OCI-M1 (cell line): Measurements from ENCODE around the gene TEX264.
A peak's percentile ranks its signal among the peaks of the same experiment; 100 is the strongest.

ENCODE experiments used
- DNase-seq: peaks from one replicate; lab custom pipeline; 2025; lab: John Stamatoyannopoulos, UW

TEX264 gene

GRCh38 chr3:51673802-51674654 lies 3.0 kb downstream of the TEX264 start:
- no peak for DNase-seq

DNA sequence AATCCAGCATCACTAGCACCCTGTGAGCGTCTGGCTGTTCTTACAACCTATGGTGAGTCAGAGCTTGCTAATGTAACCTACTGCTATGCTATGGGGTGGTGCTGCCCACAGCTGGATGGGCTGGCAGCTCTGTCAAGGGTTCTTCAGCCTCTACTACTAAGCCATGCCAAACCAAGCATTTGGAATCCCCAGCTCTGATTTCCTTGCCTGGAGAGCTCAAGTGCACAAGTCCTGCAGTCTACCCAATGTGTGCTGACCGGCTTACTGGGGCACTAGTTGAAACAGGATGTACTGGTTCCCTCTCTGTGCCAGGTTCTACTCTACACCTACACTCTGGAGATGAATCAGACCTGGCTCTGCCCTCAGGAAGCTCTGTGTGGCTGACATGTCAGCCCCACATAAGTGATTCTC lies 4.2 kb downstream of the TEX264 start:
- DNase-seq, result no peak

GRCh38 chr3:51676102-51676640 lies 5.1 kb downstream of the TEX264 start:
- no peak for DNase-seq

DNA sequence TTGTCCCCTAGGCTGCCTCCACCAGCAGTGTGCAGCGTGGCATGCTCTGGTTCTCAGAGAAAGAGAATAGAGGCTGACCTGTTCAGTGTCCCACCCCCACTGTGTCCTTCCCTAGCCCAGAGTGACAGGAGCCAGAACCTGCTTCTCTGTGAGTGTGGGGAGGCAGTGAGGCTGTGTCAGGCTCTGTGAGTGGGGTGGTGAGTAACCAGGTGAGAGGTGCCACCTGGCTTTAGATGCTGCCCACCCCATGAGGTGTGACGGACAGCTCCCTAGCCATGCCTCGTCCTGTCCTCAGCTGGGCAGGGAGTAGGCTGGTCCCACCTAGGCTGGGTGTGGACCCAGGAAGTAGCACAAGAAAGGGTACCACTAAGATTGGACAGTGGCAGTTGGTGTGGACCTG lies 6.3 kb downstream of the TEX264 start:
- no peak for DNase-seq

DNA sequence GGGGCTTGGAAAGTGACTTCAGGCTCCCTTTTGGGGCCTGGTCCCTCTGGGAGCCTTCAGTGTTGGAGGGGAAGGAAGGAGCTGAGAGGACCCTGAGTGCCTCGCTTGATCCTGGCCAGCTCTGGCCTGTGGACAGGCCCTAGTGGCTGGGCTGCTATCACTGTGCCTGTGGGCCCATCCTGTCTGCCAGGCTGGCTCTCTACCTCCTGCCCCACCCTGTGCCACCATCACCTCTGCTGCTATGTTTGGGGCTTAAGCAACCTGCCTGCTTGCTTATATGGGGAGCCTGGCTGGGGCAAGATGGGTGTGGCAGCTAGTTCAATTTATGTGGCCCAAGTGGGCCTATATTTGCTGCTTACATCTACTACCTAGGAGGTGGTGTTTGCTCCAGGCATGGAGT lies 7.1 kb downstream of the TEX264 start:
- no peak for DNase-seq

DNA sequence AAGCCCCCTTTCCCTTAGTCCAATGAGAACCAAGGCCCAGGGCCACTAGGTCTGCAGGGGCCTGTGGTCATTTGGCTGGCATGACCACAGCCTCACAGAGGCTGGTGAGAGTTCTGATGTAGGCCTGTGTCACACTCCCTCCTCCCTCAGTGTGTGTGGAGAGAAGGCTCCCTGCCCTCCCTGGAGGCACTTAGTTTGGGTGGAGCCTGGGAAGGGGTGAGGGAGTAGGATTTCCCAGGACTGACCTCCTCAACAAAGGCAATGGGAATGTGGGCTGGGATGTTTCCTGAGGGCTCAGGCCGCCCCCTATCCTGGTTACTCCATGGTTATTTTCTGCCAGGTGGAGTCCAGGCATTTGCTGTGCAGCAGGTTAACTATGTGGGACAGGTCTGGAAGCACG lies 7.6 kb downstream of the TEX264 start:
- no peak for DNase-seq

GRCh38 chr3:51679318-51679717 lies 8.3 kb downstream of the TEX264 start:
- no peak for DNase-seq

DNA sequence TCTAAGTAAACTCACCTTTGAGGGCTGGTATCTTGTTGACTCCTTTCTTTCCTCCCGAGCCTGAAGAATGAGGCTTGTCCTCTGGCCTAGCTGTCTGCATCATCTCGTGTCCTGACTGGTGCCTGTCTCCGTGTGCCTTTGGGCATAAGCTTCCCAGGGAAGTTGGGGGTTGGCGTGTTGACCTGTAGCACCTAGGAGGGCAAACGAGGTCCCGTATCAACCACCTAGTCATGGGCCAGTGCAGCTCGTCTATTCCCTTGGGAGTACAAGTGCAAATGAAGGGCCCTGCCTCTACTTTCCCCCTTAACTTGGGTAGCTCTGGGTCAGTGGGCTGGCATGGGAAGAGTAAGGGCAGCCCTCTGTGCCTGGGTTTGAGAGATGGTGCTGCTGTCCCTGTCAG lies 8.7 kb downstream of the TEX264 start:
- no peak for DNase-seq

DNA sequence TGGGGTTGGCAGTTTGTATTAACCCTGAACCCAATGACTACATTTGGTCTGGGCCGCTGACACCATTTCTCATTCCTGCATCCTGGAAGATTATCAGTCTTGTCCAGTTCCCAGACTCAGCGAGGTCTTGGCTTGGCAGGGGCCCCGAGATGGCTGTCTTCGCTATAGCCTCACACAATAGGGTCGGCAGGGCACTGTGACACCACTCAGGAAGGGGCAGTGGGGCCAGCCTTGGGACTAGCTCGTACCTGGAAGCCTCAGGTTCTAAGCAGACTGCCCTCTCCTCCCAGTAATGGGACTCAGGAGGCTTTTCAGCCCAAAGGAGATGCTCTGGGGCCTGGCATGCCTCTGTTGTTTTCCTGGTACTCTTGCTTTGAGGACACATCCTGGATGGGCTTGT lies 9.1 kb downstream of the TEX264 start:
- DNase-seq, result no peak

DNA sequence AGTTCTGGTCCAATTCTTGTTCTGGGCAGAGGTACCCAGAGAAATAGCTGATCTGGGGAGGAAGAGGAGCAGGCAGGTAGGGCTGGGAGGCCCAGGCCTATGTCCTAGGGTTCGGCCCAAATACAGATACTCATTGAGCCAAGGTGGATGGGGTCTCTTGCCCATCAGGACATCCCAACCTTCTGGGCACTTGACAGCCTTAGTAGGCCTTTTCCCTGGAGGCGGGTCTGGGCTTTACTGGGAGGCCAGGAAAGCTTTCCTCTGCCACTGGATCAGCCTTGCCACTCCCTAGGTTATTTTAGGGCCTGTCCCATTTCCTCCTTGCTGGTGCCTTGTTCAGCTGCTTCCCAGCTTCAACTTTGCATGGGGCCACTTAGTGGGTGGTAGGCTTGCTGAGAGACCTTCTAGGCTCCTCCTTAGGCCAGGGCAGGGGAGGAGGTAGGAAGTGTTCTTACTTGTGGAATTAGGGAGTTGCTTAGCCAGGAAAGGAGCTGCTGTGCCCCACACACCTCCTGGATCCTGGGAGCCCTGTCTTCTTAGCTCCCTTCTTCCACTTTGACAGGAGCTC lies 9.7 kb downstream of the TEX264 start:
- no peak for DNase-seq

- DNase-seq, result no peak
Measured at GRCh38 chr3:51681453-51681852, 10.4 kb downstream of the TEX264 start.

DNA sequence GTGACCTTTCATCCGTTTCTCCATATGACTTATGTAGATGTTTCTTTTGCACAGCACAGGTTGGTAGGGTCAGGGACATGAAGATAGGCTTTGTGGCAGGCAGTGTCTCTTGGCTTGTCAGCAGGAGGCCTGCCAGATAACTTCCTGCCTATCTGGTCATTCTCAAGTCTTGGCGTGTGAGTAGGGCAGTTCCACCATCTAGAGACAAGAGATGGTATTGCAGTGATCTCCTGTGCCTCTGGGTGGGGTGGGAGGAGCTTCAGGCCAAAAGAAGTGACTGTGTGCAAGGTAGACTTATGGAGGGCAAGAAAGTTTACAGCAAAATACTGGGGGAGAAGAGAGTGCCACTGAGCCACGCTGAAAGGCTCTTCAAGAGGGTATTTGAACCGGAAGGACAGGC lies 11.0 kb downstream of the TEX264 start:
- DNase-seq, result peak; percentile 91

- no peak for DNase-seq
Measured at GRCh38 chr3:51682526-51682925, 11.5 kb downstream of the TEX264 start.

DNA sequence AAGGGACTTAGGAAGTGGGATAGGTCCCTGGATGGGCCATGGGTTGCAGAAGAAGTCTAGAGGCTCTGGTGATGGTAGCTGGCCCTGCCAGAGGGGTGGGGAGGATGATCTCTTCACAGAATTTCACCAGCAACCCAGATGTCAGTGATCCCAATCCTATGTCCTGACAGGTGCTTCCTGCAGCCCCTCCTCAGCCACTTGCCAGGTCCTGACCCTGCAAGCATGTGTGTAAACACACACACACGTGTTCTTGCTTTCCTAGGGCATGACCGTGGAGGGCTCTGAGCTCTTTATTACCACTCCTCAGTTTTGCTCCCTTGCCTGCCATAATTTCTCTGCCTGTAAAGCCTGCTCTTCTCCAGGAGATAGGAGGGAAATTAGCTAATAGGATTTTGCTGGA lies 12.5 kb downstream of the TEX264 start:
- DNase-seq, result no peak

DNA sequence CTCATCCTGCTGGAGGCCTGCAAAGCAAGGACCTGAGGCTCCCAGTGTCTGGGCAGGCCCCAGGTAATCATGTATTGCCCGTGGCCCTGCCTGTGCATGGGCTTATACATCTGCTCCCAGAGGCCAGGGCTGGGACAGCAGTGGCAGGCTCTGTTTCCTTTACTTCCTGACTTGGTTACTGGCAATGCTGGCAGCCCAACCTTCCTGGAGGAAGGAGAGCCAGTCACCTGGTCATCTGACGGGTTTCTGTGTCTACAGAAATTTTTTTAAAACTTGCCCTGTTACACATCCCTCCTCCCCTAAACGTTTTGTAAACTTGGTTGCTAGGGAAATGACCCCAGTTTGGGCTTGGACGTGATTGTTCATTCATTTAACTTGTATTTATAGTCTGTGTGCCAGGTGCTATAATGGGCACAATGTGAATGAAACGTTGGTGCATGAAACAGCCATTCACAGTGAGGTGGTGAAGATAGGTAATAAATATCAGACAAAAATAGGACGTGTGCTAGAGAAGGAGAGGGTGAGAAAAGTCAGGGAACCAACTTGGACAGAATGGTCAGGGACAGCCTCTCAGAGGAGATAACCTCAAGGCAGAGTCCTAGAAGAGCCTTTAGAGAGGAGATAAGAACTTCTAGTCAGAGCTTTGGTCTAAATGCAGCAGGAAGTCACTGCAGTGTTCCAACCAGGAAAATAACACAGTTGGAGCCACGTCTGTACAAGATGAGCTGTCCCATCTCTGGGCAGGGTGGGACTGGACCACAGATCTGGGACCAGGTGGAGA lies 14.1 kb downstream of the TEX264 start:
- DNase-seq, result peak; percentile 48

DNA sequence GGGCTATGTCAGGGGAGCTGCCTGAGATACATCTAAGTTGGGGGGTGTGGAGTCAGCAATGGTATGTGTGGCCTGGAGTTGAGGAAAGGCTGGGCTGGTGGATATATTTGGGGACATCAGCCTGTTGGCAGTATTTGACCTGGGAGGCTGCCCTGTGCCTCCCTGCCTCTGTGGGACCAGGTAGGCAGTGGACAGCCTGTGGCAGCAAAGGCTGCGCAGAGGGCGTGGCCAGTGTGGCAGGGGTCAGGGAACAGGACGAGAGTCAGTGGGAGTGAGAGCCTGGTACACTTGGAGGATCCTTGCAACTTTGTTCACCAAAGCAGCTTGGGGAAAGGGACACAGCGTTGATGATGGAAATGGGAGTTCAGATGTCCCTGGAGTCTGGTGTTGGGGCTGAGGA lies 15.0 kb downstream of the TEX264 start:
- no peak for DNase-seq

DNA sequence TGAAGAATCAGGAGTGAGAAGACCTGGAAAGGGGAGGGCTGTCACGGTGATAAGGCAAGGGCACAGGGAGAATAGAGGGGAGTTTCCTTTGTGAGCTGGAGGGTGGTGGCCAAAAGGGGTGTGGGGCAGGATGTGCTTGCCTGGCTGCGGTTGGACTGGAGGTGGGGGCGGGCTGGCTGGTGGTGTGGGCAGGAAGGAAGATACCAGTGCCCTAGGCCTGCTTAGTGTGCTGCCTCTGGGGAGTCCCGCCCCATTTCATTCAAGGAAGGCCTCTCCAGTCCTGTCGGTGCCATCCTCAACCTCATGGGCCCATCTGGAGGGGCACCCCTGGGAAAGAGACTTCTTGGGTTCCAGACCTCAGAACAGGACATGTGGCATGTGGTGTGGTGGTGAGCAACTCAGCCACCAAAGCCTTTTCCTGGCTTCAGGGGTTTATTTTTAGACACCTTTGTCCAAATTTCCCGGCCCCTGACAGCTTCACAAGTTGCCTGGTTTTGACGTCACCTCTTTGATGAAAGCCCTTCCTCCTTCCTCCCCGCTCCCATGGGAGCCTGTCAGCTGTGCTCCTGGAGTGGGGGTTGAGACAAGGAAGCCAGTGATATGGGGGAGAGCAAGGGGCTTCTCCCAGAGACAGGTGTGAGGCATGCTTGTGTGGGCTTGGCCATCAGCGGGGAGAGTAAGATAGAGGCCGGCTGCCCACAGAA lies 15.6 kb downstream of the TEX264 start:
- DNase-seq, result peak; percentile 62

GRCh38 chr3:51687431-51688205 lies 16.6 kb downstream of the TEX264 start:
- no peak for DNase-seq

DNA sequence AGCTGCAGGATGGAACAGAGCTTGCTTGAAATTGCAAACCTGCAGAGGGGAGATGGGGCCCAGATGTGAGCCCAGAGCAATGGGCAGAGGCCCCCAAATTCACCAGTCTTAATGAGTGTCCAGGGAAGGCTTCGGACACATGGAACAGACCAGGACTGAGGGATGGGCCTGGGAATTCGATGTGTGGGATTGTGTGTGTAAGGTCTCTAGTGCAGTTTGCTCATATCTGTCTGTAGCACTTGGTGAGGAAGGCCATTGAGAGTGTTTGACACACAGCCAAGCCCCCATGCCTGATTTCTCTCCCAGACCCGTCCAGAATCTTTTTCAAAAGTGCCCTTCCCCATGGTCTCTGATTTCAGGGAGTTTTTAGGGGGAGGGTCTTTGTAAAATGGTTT lies 17.2 kb downstream of the TEX264 start:
- no peak for DNase-seq

DNA sequence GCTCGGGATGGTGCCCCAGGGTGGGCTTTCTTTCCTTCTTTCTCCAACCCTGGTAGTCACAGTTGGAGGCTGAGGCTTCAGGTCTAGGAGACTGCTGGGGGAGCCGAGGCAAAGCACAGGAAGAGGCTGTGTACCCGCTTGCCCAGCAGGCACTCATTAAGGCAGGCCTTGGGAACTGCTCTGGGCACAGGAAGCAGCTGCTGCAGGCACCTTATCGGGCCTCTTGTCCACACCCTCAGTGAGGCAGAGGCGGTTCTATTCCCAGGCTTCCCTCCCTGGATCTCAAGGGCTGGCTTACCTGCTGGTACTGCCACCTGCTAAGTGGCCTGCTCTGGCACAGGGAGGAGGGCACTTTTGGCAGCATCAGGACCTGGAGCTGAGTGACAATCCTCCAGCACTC lies 20.0 kb downstream of the TEX264 start:
- no peak for DNase-seq

- no peak for DNase-seq
Measured at GRCh38 chr3:51691949-51692348, 20.9 kb downstream of the TEX264 start.
